ENCODE data around the gene RFX3. TPM values are rescaled to one million over a fixed set of nuclear protein-coding genes. Genes with fewer than 3 reads are reported as not detected.

RFX3 gene
- total and polyA plus RNA-seq, 2 of the 13 experiments (the other 11 are each of a cell fraction or from before 2014, with no cell fraction given): 2.7 to 5.3 TPM

GRCh38 chr9:3348169-3348568, 177.6 kb downstream of the RFX3 start:
- Histone ChIP-seq H3K9ac (ENCODE audit: insufficient read depth, low read depth, low read length) (no peak overlapping the region), H3K4me2 (ENCODE audit: low read depth, low read length) (no peak overlapping the region), H2AFZ (ENCODE audit: low read length) (no peak overlapping the region), H3K27ac (ENCODE audit: extremely low read length, insufficient read depth, low read length) (no peak overlapping the region), H3K79me2 (ENCODE audit: insufficient read depth, low read length) (no peaks in the 10 kb centered on the region), H3K4me3 (replicated peaks in 1 of 3; ENCODE audit: insufficient read depth in 1 of 3, low read depth in 2 of 3, low read length in 3 of 3) (no peak overlapping the region), H3K27me3 (ENCODE audit: control insufficient read depth in 1 of 2, insufficient read depth in 2 of 2, low read length in 2 of 2) (no peaks in the 10 kb centered on the region), H3K4me1 (ENCODE audit: insufficient read depth, low read length) (peaks cover 20% of the 10 kb centered on the region), H3K36me3 (replicated peaks in 1 of 2; ENCODE audit: control insufficient read depth in 1 of 2, insufficient read depth in 2 of 2, low read length in 2 of 2) (no peaks in the 10 kb centered on the region), H3K9me3 (ENCODE audit: low read length) (no peaks in the 10 kb centered on the region), H4K20me1 (ENCODE audit: insufficient read depth, low read length) (no peaks in the 10 kb centered on the region)
- DNase-seq (ENCODE audit: low spot score) (no peak), ATAC-seq (no peak), FAIRE-seq (no peak)
- ChIA-PET CTCF (ENCODE audit: low intra/inter-chr PET ratio, low total read pairs) (no interaction called here), POLR2A (no interaction called here)
- TF ChIP-seq FOXP1 (IDR thresholded peaks at IDR 0.05): no peak
- TF ChIP-seq FOXP1 (CRISPR knock-in tag; IDR thresholded peaks at IDR 0.05): no peak
- no peak for TF ChIP-seq ZNF17 (CRISPR knock-in tag; IDR thresholded peaks at IDR 0.05)
- no peak for TF ChIP-seq ZNF891 (CRISPR knock-in tag; IDR thresholded peaks at IDR 0.05)
- TF ChIP-seq PAWR (CRISPR knock-in tag; IDR thresholded peaks at IDR 0.05; ENCODE audit: borderline replicate concordance): no peak
- TF ChIP-seq ZXDC (CRISPR knock-in tag; IDR thresholded peaks at IDR 0.05): no peak
- TF ChIP-seq RORA (CRISPR knock-in tag; IDR thresholded peaks at IDR 0.05): no peak
- no peak for TF ChIP-seq KLF15 (CRISPR knock-in tag; IDR thresholded peaks at IDR 0.05; ENCODE audit: borderline replicate concordance)
- TF ChIP-seq ZNF280D (CRISPR knock-in tag; IDR thresholded peaks at IDR 0.05): no peak
- no peak for TF ChIP-seq SUZ12 (IDR thresholded peaks at IDR 0.05; ENCODE audit: low read depth, low read length)
- TF ChIP-seq MEIS2 (CRISPR knock-in tag; IDR thresholded peaks at IDR 0.05): no peak
- no peak for TF ChIP-seq SP2 (CRISPR knock-in tag; IDR thresholded peaks at IDR 0.05)
- no peak for TF ChIP-seq ZNF720 (CRISPR knock-in tag; IDR thresholded peaks at IDR 0.05)
- intact Hi-C loops (cut with micrococcal nuclease; ENCODE audit: unreplicated experiment): no loop called here
- 95% methylated on average over 3 of the region's 3 CpGs for WGBS (ENCODE audit: low lambda C conversion rate)
- in situ Hi-C loops (cut with HindIII; ENCODE audit: extremely low pct_ligation_motif_present, low pct_unique_long_range_greater_than_20kb): no loop called here
- BruUV-seq (replicated peaks): no TSS peak

All from HepG2 (cell line).